ENCODE data around the gene DYNC1I1. TPM values are rescaled to one million over a fixed set of nuclear protein-coding genes. Genes with fewer than 3 reads are reported as not detected.

The DYNC1I1 gene
- total and polyA plus RNA-seq, 2 of the 13 experiments (the other 11 are each of a cell fraction or from before 2014, with no cell fraction given), result not detected

GRCh38 chr7:95952851-95953250 is 180.5 kb downstream of the DYNC1I1 start (continued):
- TF ChIP-seq SOX13 (IDR thresholded peaks at IDR 0.05) (no peak), SOX13 (CRISPR knock-in tag; conservative IDR thresholded peaks at IDR 0.05 in 1 of 2, IDR thresholded peaks at IDR 0.05 in 1 of 2) (no peak), ZNF768 (CRISPR knock-in tag; IDR thresholded peaks at IDR 0.05) (no peak)

GRCh38 chr7:95955748-95956147 is 183.4 kb downstream of the DYNC1I1 start:
- Histone ChIP-seq H3K79me2 (ENCODE audit: insufficient read depth, low read length) (no peaks in the 10 kb centered on the region), H2AFZ (ENCODE audit: low read length) (no peak overlapping the region), H3K27ac (ENCODE audit: extremely low read length, insufficient read depth, low read length) (no peak overlapping the region), H3K9ac (ENCODE audit: insufficient read depth, low read depth, low read length) (no peak overlapping the region), H4K20me1 (ENCODE audit: insufficient read depth, low read length) (no peaks in the 10 kb centered on the region), H3K9me3 (ENCODE audit: low read length) (no peaks in the 10 kb centered on the region), H3K27me3 (ENCODE audit: control insufficient read depth in 1 of 2, insufficient read depth in 2 of 2, low read length in 2 of 2) (no peaks in the 10 kb centered on the region), H3K36me3 (replicated peaks in 1 of 2; ENCODE audit: control insufficient read depth in 1 of 2, insufficient read depth in 2 of 2, low read length in 2 of 2) (no peaks in the 10 kb centered on the region), H3K4me2 (ENCODE audit: low read depth, low read length) (no peak overlapping the region), H3K4me3 (replicated peaks in 1 of 3; ENCODE audit: insufficient read depth in 1 of 3, low read depth in 2 of 3, low read length in 3 of 3) (no peak overlapping the region), H3K4me1 (ENCODE audit: insufficient read depth, low read length) (no peaks in the 10 kb centered on the region)
- ChIA-PET CTCF (ENCODE audit: low intra/inter-chr PET ratio, low total read pairs) (no interaction called here), POLR2A (no interaction called here)
- in situ Hi-C loops (cut with HindIII; ENCODE audit: extremely low pct_ligation_motif_present, low pct_unique_long_range_greater_than_20kb), result no loop called here
- DNase-seq (ENCODE audit: low spot score) (no peak), ATAC-seq (no peak), FAIRE-seq (no peak)
- intact Hi-C loops (cut with micrococcal nuclease; ENCODE audit: unreplicated experiment), result no loop called here
- no peak for TF ChIP-seq ZNF713 (CRISPR knock-in tag; IDR thresholded peaks at IDR 0.05)
- TF ChIP-seq CBFB (CRISPR knock-in tag; IDR thresholded peaks at IDR 0.05), result no peak
- no peak for TF ChIP-seq MAZ (IDR thresholded peaks at IDR 0.05; ENCODE audit: borderline replicate concordance, low read depth, low read length)
- TF ChIP-seq MAZ (CRISPR knock-in tag; IDR thresholded peaks at IDR 0.05; ENCODE audit: low read depth), result no peak
- no peak for TF ChIP-seq ZNF792 (CRISPR knock-in tag; IDR thresholded peaks at IDR 0.05)
- no peak for TF ChIP-seq PCBP1 (IDR thresholded peaks at IDR 0.05; ENCODE audit: borderline replicate concordance, low read depth, low read length)
- TF ChIP-seq FLYWCH1 (CRISPR knock-in tag; IDR thresholded peaks at IDR 0.05), result no peak
- no peak for TF ChIP-seq HOMEZ (CRISPR knock-in tag; IDR thresholded peaks at IDR 0.05; ENCODE audit: low read depth)
- no peak for TF ChIP-seq FIP1L1 (IDR thresholded peaks at IDR 0.05; ENCODE audit: borderline replicate concordance, insufficient read depth, low read depth, low read length)
- TF ChIP-seq PPARG (CRISPR knock-in tag; conservative IDR thresholded peaks at IDR 0.05), result no peak
- TF ChIP-seq ZNF550 (CRISPR knock-in tag; IDR thresholded peaks at IDR 0.05; ENCODE audit: borderline replicate concordance), result no peak
- TF ChIP-seq PAF1 (CRISPR knock-in tag; IDR thresholded peaks at IDR 0.05), result no peak
- TF ChIP-seq ZNF253 (CRISPR knock-in tag; IDR thresholded peaks at IDR 0.05; ENCODE audit: borderline replicate concordance), result no peak
- TF ChIP-seq ZNF275 (CRISPR knock-in tag; IDR thresholded peaks at IDR 0.05; ENCODE audit: borderline replicate concordance), result no peak
- no peak for TF ChIP-seq ZFP1 (CRISPR knock-in tag; IDR thresholded peaks at IDR 0.05)
- no peak for TF ChIP-seq KLF13 (CRISPR knock-in tag; IDR thresholded peaks at IDR 0.05)
- no TSS peak for BruUV-seq (replicated peaks)

All from HepG2 (cell line).